SK-N-SH (cell line): ENCODE results near the gene ATP2B2. TPM values are rescaled to one million over a fixed set of nuclear protein-coding genes. Genes with fewer than 3 reads are reported as not detected.

Experiments
- CTCF ChIA-PET: fragments of 300-600, 350-600 bp; formaldehyde crosslinking; extraction: SDS; loops from one replicate; lab custom pipeline; 2021; lab: Yijun Ruan, JAX
- POLR2A ChIA-PET: fragments of 350-600 bp; sonication (Branson Sonifier 250); formaldehyde crosslinking; extraction: SDS; loops from one replicate; lab custom pipeline; 2020; ENCODE audit warnings: antibody characterized with exemption, inconsistent platforms; lab: Yijun Ruan, JAX
- DNase-seq: peaks from one replicate; pipeline ENCODE4 v3.0.0; 2012
- H2AFZ ChIP-seq: fragments of 200-600 bp; sonication (generic); 2 replicates; pipeline ENCODE4 v1.8.1; 2016; ENCODE audit warnings: antibody characterized with exemption, mild to moderate bottlenecking, low read depth
- H3F3A ChIP-seq: fragments of 200-600 bp; sonication (generic); replicated peaks from 2 replicates; pipeline ENCODE3; 2016; ENCODE audit warnings: antibody characterized with exemption, mild to moderate bottlenecking; ENCODE audit not compliant: insufficient read depth
- H3K27ac ChIP-seq, 2 experiments: fragments of 200-500 bp in 1 of 2; fragments of 200-600 bp in 1 of 2; sonication (Bioruptor generic) in 1 of 2; sonication (generic), shearing (Covaris generic) in 1 of 2; 2 replicates each; pipeline versions ENCODE4 v1.5.1 to v1.6.1; 2014 to 2016; ENCODE audit warnings: low read depth in 2 of 2, inconsistent platforms in 1 of 2, low read length in 1 of 2, mild to moderate bottlenecking in 1 of 2, mixed read lengths in 1 of 2
- H3K27me3 ChIP-seq: fragments of 200-600 bp; sonication (generic), shearing (Covaris generic); 2 replicates; pipeline ENCODE4 v1.6.1; 2016; ENCODE audit warnings: mixed run types; ENCODE audit not compliant: insufficient read depth
- H3K36me3 ChIP-seq, 2 experiments: fragments of 200-500 bp in 1 of 2; fragments of 200-600 bp in 1 of 2; sonication (Bioruptor generic) in 1 of 2; sonication (generic) in 1 of 2; replicated peaks in 1 of 2; 2 replicates each; pipeline versions ENCODE3 to v1.5.1; 2014 to 2016; ENCODE audit warnings: low read length in 1 of 2, mild to moderate bottlenecking in 1 of 2; ENCODE audit not compliant: insufficient read depth in 2 of 2, control insufficient read depth in 1 of 2
- H3K4me1 ChIP-seq, 2 experiments: fragments of 200-500 bp in 1 of 2; fragments of 200-600 bp in 1 of 2; sonication (Bioruptor generic) in 1 of 2; sonication (generic), shearing (Covaris generic) in 1 of 2; 2 replicates each; pipeline versions ENCODE4 v1.5.1 to v1.6.1; 2014 to 2016; ENCODE audit warnings: low read depth in 1 of 2, low read length in 1 of 2, mixed run types in 1 of 2; ENCODE audit not compliant: insufficient read depth in 2 of 2, control insufficient read depth in 1 of 2
- H3K4me2 ChIP-seq: fragments of 200-600 bp; sonication (generic), shearing (Covaris generic); 2 replicates; pipeline ENCODE4 v1.6.1; 2017; ENCODE audit warnings: mixed run types
- H3K4me3 ChIP-seq, 2 experiments: fragments of 200-500 bp in 1 of 2; fragments of 200-600 bp in 1 of 2; sonication (Bioruptor generic) in 1 of 2; sonication (generic), shearing (Covaris generic) in 1 of 2; 2 replicates each; pipeline versions ENCODE4 v1.5.1 to v1.8.1; 2014 to 2016; ENCODE audit warnings: low read depth in 2 of 2, inconsistent platforms in 1 of 2, low read length in 1 of 2, mild to moderate bottlenecking in 1 of 2, mixed read lengths in 1 of 2, moderate library complexity in 1 of 2
- H3K79me2 ChIP-seq: fragments of 200-600 bp; sonication (generic); 2 replicates; pipeline ENCODE4 v1.8.1; 2017; ENCODE audit warnings: mild to moderate bottlenecking; ENCODE audit not compliant: insufficient read depth
- H3K9ac ChIP-seq: fragments of 200-600 bp; sonication (generic); 2 replicates; pipeline ENCODE4 v1.6.1; 2017; ENCODE audit warnings: mixed run types
- H3K9me2 ChIP-seq: fragments of 200-600 bp; sonication (generic); 2 replicates; pipeline ENCODE4 v1.6.1; 2017; ENCODE audit warnings: mixed run types
- H3K9me3 ChIP-seq: fragments of 200-600 bp; sonication (generic); 2 replicates; pipeline ENCODE4 v1.6.1; 2017; ENCODE audit warnings: mixed run types, mild to moderate bottlenecking, moderate library complexity
- H4K20me1 ChIP-seq: fragments of 200-600 bp; sonication (generic); 2 replicates; pipeline ENCODE4 v1.6.1; 2017; ENCODE audit warnings: mild to moderate bottlenecking, mixed run types; ENCODE audit not compliant: insufficient read depth
- ELF1 ChIP-seq: IDR thresholded peaks from 2 replicates; pipeline ENCODE4 v1.4.0; 2012
- EZH2phosphoT487 ChIP-seq: fragments of 200-600 bp; sonication (generic); IDR thresholded peaks from 2 replicates; pipeline ENCODE4 v1.6.1; 2017; ENCODE audit warnings: low read depth, mixed run types, mild to moderate bottlenecking, antibody characterized with exemption, moderate library complexity, borderline replicate concordance
- FOSL2 ChIP-seq: IDR thresholded peaks from 2 replicates; pipeline ENCODE4 v1.4.0; 2012; ENCODE audit warnings: low read depth, mild to moderate bottlenecking, moderate library complexity, borderline replicate concordance
- FOXJ3 ChIP-seq: sonication (generic); formaldehyde crosslinking; IDR thresholded peaks from 2 replicates; pipeline ENCODE4 v1.5.1; 2020; ENCODE audit warnings: mild to moderate bottlenecking, missing genetic modification reagents
- FOXM1 ChIP-seq: IDR thresholded peaks from 2 replicates; pipeline ENCODE4 v1.4.0; 2012; ENCODE audit warnings: low read depth, mild to moderate bottlenecking
- GATA2 ChIP-seq: sonication (generic); formaldehyde crosslinking; IDR thresholded peaks from 2 replicates; pipeline ENCODE4 v1.5.0; 2020; ENCODE audit warnings: mild to moderate bottlenecking, missing genetic modification reagents
- MEF2A ChIP-seq: IDR thresholded peaks from 2 replicates; pipeline ENCODE4 v1.4.0; 2012; ENCODE audit warnings: low read depth, borderline replicate concordance
- MXI1 ChIP-seq: IDR thresholded peaks from 2 replicates; pipeline ENCODE4 v1.6.1; 2012; ENCODE audit warnings: mild to moderate bottlenecking, low read depth, low read length, improper control_type of control experiment
- NFIC ChIP-seq: IDR thresholded peaks from 2 replicates; pipeline ENCODE4 v1.4.0; 2012; ENCODE audit warnings: borderline replicate concordance
- NRF1 ChIP-seq: IDR thresholded peaks from 2 replicates; pipeline ENCODE4 v1.6.1; 2012; ENCODE audit warnings: low read depth, mild to moderate bottlenecking, low read length
- POLR2AphosphoS5 ChIP-seq: IDR thresholded peaks from 2 replicates; pipeline ENCODE4 v1.6.1; 2012; ENCODE audit warnings: low read depth, low read length
- RFX5 ChIP-seq: IDR thresholded peaks from 2 replicates; pipeline ENCODE4 v1.6.1; 2012; ENCODE audit warnings: mild to moderate bottlenecking, improper control_type of control experiment, low read length
- SMC3 ChIP-seq: IDR thresholded peaks from 2 replicates; pipeline ENCODE4 v1.6.1; 2012; ENCODE audit warnings: low read depth, low read length, improper control_type of control experiment
- TAF1 ChIP-seq: IDR thresholded peaks from 2 replicates; pipeline ENCODE4 v1.6.1; 2012; ENCODE audit warnings: low read depth, mild to moderate bottlenecking, low read length, moderate library complexity, borderline replicate concordance
- TEAD4 ChIP-seq: IDR thresholded peaks from 2 replicates; pipeline ENCODE4 v1.4.0; 2012; ENCODE audit warnings: mild to moderate bottlenecking, borderline replicate concordance; ENCODE audit not compliant: insufficient read depth
- YY1 ChIP-seq: IDR thresholded peaks from 2 replicates; pipeline ENCODE4 v1.4.0; 2012; ENCODE audit warnings: low read depth, mild to moderate bottlenecking
- WGBS: methylation state at CpG from one replicate; pipeline ENCODE4 v1.1.6; 2017; ENCODE audit warnings: low lambda C conversion rate; 5-methylcytosine and 5-hydroxymethylcytosine counted together
- polyA plus RNA-seq, 3 experiments: library from polyadenylated mRNA; depleted of rRNA; stranded (reverse); fragments of >200 nt; gene quantifications; 2 replicates each; pipeline ENCODE4 v1.2.3, GENCODE V29; 2012
- TF ChIP-seq, protein P1 (sequence below): IDR thresholded peaks from 2 replicates; pipeline ENCODE4; 2012
- TF ChIP-seq, protein P2 (sequence below): IDR thresholded peaks from 2 replicates; pipeline ENCODE4 v1.6.1; 2012; ENCODE audit warnings: mild to moderate bottlenecking, low read depth, low read length, moderate library complexity
- TF ChIP-seq, protein P3 (sequence below): IDR thresholded peaks from 2 replicates; pipeline ENCODE4 v1.4.0; 2012; ENCODE audit warnings: low read depth, borderline replicate concordance

The ATP2B2 gene
- polyA plus RNA-seq, 1 of the 3 experiments (the other 2 are of a cell fraction) = 0.15 TPM

DNA sequence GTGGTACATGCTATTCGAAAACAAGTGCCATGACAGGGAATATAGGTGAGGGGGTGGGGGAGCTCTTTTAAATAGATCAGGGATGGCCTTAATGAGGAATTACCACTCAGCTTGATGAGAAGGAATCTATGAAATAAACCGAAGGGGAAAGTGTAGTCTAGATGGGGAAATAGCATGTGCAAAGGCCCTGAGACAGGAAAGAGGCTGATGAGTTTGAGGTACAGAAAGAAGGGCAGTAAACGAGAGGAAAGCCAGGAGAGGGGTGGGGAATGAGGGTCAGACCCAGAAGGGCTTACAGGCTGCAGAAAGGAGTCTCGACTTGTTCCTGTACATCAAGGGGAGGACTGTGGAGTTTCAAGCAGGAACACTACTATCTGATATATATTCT, 12.2 kb downstream of the ATP2B2 start:
- Histone ChIP-seq H3K4me1 (peaks cover 0 to 6% of the 10 kb centered on the region in 2 experiments; a peak in 1 of 4 replicates), H3K4me2 (no peak overlapping the region), H3F3A (no peaks in the 10 kb centered on the region), H3K36me3 (no peaks in the 10 kb centered on the region), H2AFZ (no peak overlapping the region), H3K9me3 (no peaks in the 10 kb centered on the region), H3K9me2 (no peaks in the 10 kb centered on the region), H3K79me2 (no peaks in the 10 kb centered on the region), H4K20me1 (no peaks in the 10 kb centered on the region), H3K27ac (no peak overlapping the region), H3K27me3 (peaks cover 8% of the 10 kb centered on the region; the same call in 1 of the 2 replicates), H3K9ac (no peak overlapping the region), H3K4me3 (no peak overlapping the region)
- TF ChIP-seq NRF1 = no peak
- TF ChIP-seq ELF1 = no peak
- TF ChIP-seq FOSL2 = no peak
- no peak for TF ChIP-seq SMC3
- TF ChIP-seq NFIC = no peak
- no peak for TF ChIP-seq YY1
- TF ChIP-seq EZH2phosphoT487 = no peak
- TF ChIP-seq RFX5 = no peak
- TF ChIP-seq, protein P1, sequence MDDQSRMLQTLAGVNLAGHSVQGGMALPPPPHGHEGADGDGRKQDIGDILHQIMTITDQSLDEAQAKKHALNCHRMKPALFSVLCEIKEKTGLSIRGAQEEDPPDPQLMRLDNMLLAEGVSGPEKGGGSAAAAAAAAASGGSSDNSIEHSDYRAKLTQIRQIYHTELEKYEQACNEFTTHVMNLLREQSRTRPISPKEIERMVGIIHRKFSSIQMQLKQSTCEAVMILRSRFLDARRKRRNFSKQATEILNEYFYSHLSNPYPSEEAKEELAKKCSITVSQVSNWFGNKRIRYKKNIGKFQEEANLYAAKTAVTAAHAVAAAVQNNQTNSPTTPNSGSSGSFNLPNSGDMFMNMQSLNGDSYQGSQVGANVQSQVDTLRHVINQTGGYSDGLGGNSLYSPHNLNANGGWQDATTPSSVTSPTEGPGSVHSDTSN = no peak
- TF ChIP-seq TAF1 = no peak
- no peak for TF ChIP-seq GATA2 (CRISPR knock-in tag)
- TF ChIP-seq TEAD4 = no peak
- no peak for TF ChIP-seq MEF2A
- 23% methylated on average over 4 of the region's 4 CpGs for WGBS
- no peak for DNase-seq
- POLR2A ChIA-PET = no interaction called here
- CTCF ChIA-PET = interaction anchor here (0.6 to 1.4 kb wide), 2 partner anchors 67 to 245 kb away, joined by 3 read pairs; no protein-coding TSS in a partner anchor

DNA sequence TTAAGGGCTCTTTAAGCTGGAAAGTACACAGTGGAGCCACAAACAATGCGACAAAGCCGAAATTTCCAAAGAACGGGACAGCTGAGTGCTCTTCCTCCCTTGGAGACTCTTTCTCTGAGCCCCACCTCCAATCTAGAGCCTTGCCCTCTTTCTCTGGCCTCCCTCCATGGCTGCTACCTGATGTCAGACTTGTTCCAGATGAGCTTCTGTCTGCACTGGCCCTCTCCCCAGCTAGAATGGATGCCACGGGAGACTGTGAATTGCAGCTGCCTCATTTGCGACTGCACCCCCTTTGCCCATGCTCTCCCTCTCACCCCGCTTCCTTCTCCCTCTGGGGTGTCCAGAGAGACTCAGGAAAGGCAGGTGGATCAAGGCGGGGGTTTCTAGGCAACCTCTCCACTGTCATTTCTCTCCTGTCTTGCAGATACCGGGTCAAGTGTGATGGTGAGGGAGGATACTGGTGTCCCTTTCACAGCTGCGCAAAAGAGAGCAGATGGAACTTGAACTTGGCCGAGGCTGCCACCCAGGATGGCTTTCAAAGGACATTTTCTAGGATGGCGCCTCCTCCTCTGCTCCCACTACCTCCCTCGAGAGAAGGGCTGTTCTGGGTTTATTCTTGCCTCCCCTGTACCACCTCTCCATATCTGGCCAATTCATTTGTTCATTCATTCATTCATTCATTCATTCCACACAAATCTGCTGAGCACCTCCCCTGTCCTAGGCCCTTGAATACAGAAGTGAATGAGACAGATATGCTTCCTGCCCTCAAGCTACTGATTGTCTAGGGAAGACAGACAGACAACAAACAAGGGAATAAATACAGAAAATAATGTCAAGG, 12.8 kb downstream of the ATP2B2 start:
- Histone ChIP-seq H3K4me2 (no peak overlapping the region), H3K4me3 (no peak overlapping the region), H4K20me1 (no peaks in the 10 kb centered on the region), H3K9me3 (no peaks in the 10 kb centered on the region), H3K27me3 (peaks cover 6% of the 10 kb centered on the region; the same call in 1 of the 2 replicates), H3K27ac (no peak overlapping the region), H3K36me3 (no peaks in the 10 kb centered on the region), H3F3A (no peaks in the 10 kb centered on the region), H2AFZ (no peak overlapping the region), H3K4me1 (peaks cover 0 to 6% of the 10 kb centered on the region in 2 experiments; a peak in 1 of 4 replicates), H3K9me2 (no peaks in the 10 kb centered on the region), H3K79me2 (no peaks in the 10 kb centered on the region), H3K9ac (no peak overlapping the region)
- 47% methylated on average over 12 of the region's 12 CpGs for WGBS
- no peak for DNase-seq
- TF ChIP-seq, protein P2, sequence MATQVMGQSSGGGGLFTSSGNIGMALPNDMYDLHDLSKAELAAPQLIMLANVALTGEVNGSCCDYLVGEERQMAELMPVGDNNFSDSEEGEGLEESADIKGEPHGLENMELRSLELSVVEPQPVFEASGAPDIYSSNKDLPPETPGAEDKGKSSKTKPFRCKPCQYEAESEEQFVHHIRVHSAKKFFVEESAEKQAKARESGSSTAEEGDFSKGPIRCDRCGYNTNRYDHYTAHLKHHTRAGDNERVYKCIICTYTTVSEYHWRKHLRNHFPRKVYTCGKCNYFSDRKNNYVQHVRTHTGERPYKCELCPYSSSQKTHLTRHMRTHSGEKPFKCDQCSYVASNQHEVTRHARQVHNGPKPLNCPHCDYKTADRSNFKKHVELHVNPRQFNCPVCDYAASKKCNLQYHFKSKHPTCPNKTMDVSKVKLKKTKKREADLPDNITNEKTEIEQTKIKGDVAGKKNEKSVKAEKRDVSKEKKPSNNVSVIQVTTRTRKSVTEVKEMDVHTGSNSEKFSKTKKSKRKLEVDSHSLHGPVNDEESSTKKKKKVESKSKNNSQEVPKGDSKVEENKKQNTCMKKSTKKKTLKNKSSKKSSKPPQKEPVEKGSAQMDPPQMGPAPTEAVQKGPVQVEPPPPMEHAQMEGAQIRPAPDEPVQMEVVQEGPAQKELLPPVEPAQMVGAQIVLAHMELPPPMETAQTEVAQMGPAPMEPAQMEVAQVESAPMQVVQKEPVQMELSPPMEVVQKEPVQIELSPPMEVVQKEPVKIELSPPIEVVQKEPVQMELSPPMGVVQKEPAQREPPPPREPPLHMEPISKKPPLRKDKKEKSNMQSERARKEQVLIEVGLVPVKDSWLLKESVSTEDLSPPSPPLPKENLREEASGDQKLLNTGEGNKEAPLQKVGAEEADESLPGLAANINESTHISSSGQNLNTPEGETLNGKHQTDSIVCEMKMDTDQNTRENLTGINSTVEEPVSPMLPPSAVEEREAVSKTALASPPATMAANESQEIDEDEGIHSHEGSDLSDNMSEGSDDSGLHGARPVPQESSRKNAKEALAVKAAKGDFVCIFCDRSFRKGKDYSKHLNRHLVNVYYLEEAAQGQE = no peak
- no peak for TF ChIP-seq FOXM1
- TF ChIP-seq ELF1 = no peak
- no peak for TF ChIP-seq POLR2AphosphoS5
- no peak for TF ChIP-seq TAF1
- TF ChIP-seq EZH2phosphoT487 = no peak
- no peak for TF ChIP-seq MXI1
- TF ChIP-seq, protein P3, sequence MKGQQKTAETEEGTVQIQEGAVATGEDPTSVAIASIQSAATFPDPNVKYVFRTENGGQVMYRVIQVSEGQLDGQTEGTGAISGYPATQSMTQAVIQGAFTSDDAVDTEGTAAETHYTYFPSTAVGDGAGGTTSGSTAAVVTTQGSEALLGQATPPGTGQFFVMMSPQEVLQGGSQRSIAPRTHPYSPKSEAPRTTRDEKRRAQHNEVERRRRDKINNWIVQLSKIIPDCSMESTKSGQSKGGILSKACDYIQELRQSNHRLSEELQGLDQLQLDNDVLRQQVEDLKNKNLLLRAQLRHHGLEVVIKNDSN = no peak
- TF ChIP-seq FOXJ3 (CRISPR knock-in tag) = no peak
- POLR2A ChIA-PET = no interaction called here
- CTCF ChIA-PET = interaction anchor here (0.7 to 1.4 kb wide), 2 partner anchors 147 to 245 kb away, joined by 3 read pairs; no protein-coding TSS in a partner anchor
